AG04450 (cell line): ENCODE results near the gene NLGN1. TPM values are rescaled to one million over a fixed set of nuclear protein-coding genes. Genes with fewer than 3 reads are reported as not detected.

Source experiments
- CTCF ChIA-PET: fragments of 300-600, 350-600 bp; formaldehyde crosslinking; extraction: SDS; loops from one replicate; lab custom pipeline; 2022; ENCODE audit warnings: antibody characterized with exemption, inconsistent platforms; lab: Charles Lee
- POLR2A ChIA-PET: fragments of 350-600 bp; formaldehyde crosslinking; extraction: SDS; loops from one replicate; lab custom pipeline; 2021; ENCODE audit warnings: antibody characterized with exemption, inconsistent platforms; lab: Yijun Ruan, JAX
- DNase-seq: peaks from one replicate; pipeline ENCODE4 v3.0.0-alpha.2; 2011; ENCODE audit warnings: low read depth, low spot score
- H3K27ac ChIP-seq: one replicate; pipeline ENCODE4 v1.5.1; 2012; ENCODE audit warnings: low read depth, low read length, control low read depth
- H3K27me3 ChIP-seq: one replicate; pipeline ENCODE4 v1.6.0; 2012; ENCODE audit warnings: low read length; ENCODE audit not compliant: control insufficient read depth, insufficient read depth
- H3K4me3 ChIP-seq: 2 replicates; pipeline ENCODE4 v1.5.1; 2011; ENCODE audit warnings: mild to moderate bottlenecking, low read depth, low read length, control low read depth
- H3K9me3 ChIP-seq: 2 replicates; pipeline ENCODE4 v1.5.1; 2012; ENCODE audit warnings: low read length; ENCODE audit not compliant: control insufficient read depth, insufficient read depth
- polyA plus RNA-seq: library from polyadenylated mRNA; depleted of rRNA; stranded (reverse); fragments of >200 nt; gene quantifications from 2 replicates; pipeline ENCODE4 v1.2.3, GENCODE V29; 2011
- TF ChIP-seq, protein P1 (sequence below): IDR thresholded peaks from 2 replicates; pipeline ENCODE4 v1.5.1; 2011; ENCODE audit warnings: low read depth, low read length, control low read depth, inconsistent platforms

The NLGN1 gene
- polyA plus RNA-seq, 1 experiment: 1.7 TPM

DNA sequence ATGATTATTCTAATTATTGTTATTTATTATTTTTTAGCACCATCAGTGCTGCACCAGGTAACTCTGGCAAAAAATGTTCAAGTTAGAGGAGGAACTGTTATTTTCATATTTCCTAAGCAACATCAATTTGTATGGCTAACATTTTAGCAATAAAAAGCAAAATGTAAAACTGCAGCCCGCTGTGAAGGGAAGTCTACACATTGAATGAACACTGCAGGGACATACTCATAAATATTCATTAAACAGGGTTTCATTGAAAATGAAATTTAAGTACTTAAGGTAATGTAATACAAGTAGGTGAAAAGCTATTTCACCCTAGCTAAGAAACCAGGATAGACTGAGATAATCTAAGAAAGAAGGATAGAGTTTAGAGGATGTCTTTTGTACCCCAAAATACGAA is 532.7 kb downstream of the NLGN1 start:
- no peak overlapping the region for H3K4me3 ChIP-seq
- ChIA-PET POLR2A (no interaction called here), CTCF (interaction anchor here (0.6 kb wide), 1 partner anchor 119 kb away, joined by 3 read pairs; no protein-coding TSS in a partner anchor)
- DNase-seq: no peak
- no peaks in the 10 kb centered on the region for H3K27me3 ChIP-seq
- H3K27ac ChIP-seq: no peak overlapping the region
- TF ChIP-seq, protein P1, sequence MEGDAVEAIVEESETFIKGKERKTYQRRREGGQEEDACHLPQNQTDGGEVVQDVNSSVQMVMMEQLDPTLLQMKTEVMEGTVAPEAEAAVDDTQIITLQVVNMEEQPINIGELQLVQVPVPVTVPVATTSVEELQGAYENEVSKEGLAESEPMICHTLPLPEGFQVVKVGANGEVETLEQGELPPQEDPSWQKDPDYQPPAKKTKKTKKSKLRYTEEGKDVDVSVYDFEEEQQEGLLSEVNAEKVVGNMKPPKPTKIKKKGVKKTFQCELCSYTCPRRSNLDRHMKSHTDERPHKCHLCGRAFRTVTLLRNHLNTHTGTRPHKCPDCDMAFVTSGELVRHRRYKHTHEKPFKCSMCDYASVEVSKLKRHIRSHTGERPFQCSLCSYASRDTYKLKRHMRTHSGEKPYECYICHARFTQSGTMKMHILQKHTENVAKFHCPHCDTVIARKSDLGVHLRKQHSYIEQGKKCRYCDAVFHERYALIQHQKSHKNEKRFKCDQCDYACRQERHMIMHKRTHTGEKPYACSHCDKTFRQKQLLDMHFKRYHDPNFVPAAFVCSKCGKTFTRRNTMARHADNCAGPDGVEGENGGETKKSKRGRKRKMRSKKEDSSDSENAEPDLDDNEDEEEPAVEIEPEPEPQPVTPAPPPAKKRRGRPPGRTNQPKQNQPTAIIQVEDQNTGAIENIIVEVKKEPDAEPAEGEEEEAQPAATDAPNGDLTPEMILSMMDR: no peak
- no peaks in the 10 kb centered on the region for H3K9me3 ChIP-seq

DNA sequence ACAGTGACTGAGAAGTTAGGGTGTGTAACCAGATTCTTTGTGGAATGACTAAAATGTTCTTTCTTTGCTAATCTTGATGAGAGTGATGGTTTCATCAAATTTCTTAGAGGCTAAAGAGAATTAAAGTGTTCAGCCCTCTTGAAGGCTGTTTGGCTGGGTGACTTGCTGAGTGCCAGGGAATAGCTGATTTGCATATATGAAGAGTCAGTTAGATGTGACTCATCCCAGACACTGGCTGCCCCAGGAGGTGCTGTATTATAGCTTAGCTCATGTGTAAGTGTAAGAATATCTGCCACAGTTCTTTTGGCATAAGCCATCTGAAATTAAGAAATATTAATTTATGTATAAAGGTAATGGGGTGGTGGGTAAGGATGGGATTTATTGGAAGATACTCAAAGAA is 535.1 kb downstream of the NLGN1 start:
- H3K9me3 ChIP-seq: no peaks in the 10 kb centered on the region
- CTCF ChIA-PET: interaction anchor here (0.7 kb wide), 1 partner anchor 11 kb away, joined by 3 read pairs; no protein-coding TSS in a partner anchor
- no peak overlapping the region for H3K27ac ChIP-seq
- no peaks in the 10 kb centered on the region for H3K27me3 ChIP-seq
- no peak overlapping the region for H3K4me3 ChIP-seq
- POLR2A ChIA-PET: no interaction called here
- TF ChIP-seq, protein P1: no peak
- no peak for DNase-seq

DNA sequence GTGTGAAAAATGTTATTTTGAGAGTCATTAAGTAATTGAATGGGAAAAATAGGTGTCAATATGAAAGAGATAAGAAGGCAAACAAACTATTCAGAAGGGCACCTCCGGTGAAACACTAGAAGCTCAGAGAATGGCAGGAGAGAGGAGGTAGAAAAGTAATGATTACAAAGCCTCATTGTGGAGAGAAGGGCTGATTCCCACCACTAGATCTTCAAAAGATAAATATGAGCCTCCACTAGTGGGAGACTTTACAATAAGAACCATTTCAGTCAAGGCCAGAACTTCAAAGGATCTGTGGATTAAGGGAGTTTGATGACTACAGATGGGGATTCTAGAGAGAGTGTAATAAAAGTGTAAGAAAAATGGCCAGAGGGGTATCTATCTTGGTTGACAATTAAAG is 535.6 kb downstream of the NLGN1 start:
- Histone ChIP-seq H3K27ac (no peak overlapping the region), H3K9me3 (no peaks in the 10 kb centered on the region), H3K4me3 (no peak overlapping the region), H3K27me3 (no peaks in the 10 kb centered on the region)
- ChIA-PET CTCF (no interaction called here), POLR2A (no interaction called here)
- no peak for DNase-seq
- TF ChIP-seq, protein P1: no peak

DNA sequence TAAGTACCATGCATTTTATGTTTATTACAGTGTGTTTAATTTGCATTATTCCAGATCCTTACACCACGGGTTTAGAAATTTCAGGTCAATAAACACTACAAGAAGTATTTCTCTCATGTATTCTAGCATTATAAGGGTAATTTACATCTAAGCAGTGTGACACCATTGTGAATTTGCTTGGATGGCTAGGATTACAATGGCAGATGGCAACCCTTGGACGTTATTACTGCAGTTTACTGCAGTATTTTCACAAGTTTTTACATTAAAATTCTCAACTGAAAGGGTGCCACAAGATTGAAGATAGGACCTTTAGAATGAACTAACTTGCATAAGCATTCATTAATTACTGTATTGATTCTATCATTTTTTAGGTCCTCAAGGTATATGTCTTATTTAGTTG is 538.8 kb downstream of the NLGN1 start:
- no peaks in the 10 kb centered on the region for H3K9me3 ChIP-seq
- no peak overlapping the region for H3K4me3 ChIP-seq
- no peak for DNase-seq
- no peaks in the 10 kb centered on the region for H3K27me3 ChIP-seq
- ChIA-PET CTCF (no interaction called here), POLR2A (no interaction called here)
- H3K27ac ChIP-seq: no peak overlapping the region
- TF ChIP-seq, protein P1: no peak

DNA sequence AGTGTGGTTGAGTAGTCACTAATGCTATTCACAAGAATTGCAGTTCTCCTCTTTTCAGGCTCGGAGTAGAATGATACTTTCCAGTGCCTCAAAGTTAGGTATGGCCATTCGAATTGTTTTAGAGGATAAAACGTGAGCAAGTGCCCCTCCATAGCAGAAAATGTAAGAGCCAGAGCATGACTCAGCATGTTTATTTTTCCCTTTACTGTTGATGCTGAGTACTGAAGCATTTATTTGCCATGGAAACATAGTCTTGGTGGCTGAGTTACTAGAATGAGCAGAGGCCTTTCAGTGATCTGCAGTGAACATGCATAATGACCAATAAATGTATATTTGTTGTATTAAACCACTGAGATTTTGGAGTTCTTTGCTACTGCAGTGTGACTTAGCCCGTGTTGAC is 540.6 kb downstream of the NLGN1 start:
- no peaks in the 10 kb centered on the region for H3K27me3 ChIP-seq
- POLR2A ChIA-PET: no interaction called here
- no peak overlapping the region for H3K4me3 ChIP-seq
- CTCF ChIA-PET: interaction anchor here (0.6 kb wide), 1 partner anchor 9 kb away, joined by 3 read pairs; no protein-coding TSS in a partner anchor
- H3K9me3 ChIP-seq: no peaks in the 10 kb centered on the region
- H3K27ac ChIP-seq: no peak overlapping the region
- TF ChIP-seq, protein P1: no peak
- no peak for DNase-seq
